GM23248 (cell line): ENCODE data around the gene TBRG4. TPM values are rescaled to one million over a fixed set of nuclear protein-coding genes. Genes with fewer than 3 reads are reported as not detected.

Experiments used
- DNase-seq: peaks from one replicate; pipeline ENCODE4 v3.0.0-alpha.2; 2015
- H2AFZ ChIP-seq: fragments of 200-600 bp; sonication (generic); 2 replicates; pipeline ENCODE4 v1.6.1; 2016; ENCODE audit warnings: antibody characterized with exemption
- H3F3A ChIP-seq: fragments of 200-600 bp; sonication (generic); 2 replicates; pipeline ENCODE4 v1.6.1; 2016; ENCODE audit warnings: mild to moderate bottlenecking, antibody characterized with exemption, mixed run types; ENCODE audit not compliant: insufficient read depth
- H3K27ac ChIP-seq: fragments of 200-600 bp; sonication (generic); 2 replicates; pipeline ENCODE4 v1.5.1; 2016; ENCODE audit warnings: mild to moderate bottlenecking
- H3K27me3 ChIP-seq: fragments of 200-600 bp; sonication (generic); replicated peaks from 2 replicates; pipeline ENCODE4 v1.6.1; 2016; ENCODE audit warnings: mild to moderate bottlenecking; ENCODE audit not compliant: insufficient read depth
- H3K36me3 ChIP-seq: fragments of 200-600 bp; sonication (generic); 2 replicates; pipeline ENCODE4 v1.6.1; 2016; ENCODE audit warnings: low read depth, mild to moderate bottlenecking
- H3K4me1 ChIP-seq: fragments of 200-600 bp; sonication (generic); 2 replicates; pipeline ENCODE4 v1.6.1; 2016; ENCODE audit warnings: mild to moderate bottlenecking; ENCODE audit not compliant: insufficient read depth
- H3K4me2 ChIP-seq: fragments of 200-600 bp; sonication (generic); one replicate; pipeline ENCODE4 v1.6.1; 2016; ENCODE audit warnings: mild to moderate bottlenecking; ENCODE audit not compliant: unreplicated experiment
- H3K4me3 ChIP-seq: fragments of 200-600 bp; sonication (generic); 2 replicates; pipeline ENCODE4 v1.5.1; 2016; ENCODE audit warnings: mild to moderate bottlenecking
- H3K79me2 ChIP-seq: fragments of 200-600 bp; sonication (generic); 2 replicates; pipeline ENCODE4 v1.6.1; 2016; ENCODE audit warnings: mild to moderate bottlenecking; ENCODE audit not compliant: insufficient read depth
- H3K9ac ChIP-seq: fragments of 200-600 bp; sonication (generic); 2 replicates; pipeline ENCODE4 v1.6.1; 2016; ENCODE audit warnings: mild to moderate bottlenecking
- H3K9me2 ChIP-seq: fragments of 200-600 bp; sonication (generic); 2 replicates; pipeline ENCODE4 v1.6.1; 2016; ENCODE audit warnings: mixed run types, mild to moderate bottlenecking, moderate library complexity; ENCODE audit not compliant: insufficient read depth
- H3K9me3 ChIP-seq: fragments of 200-600 bp; sonication (generic); one replicate; pipeline ENCODE4 v1.6.1; 2017; ENCODE audit warnings: low read depth
- H4K20me1 ChIP-seq: fragments of 200-600 bp; sonication (generic); 2 replicates; pipeline ENCODE4 v1.6.0; 2016; ENCODE audit not compliant: insufficient read depth
- EZH2 ChIP-seq: fragments of 200-600 bp; sonication (generic); IDR thresholded peaks from 2 replicates; pipeline ENCODE4 v1.6.1; 2018; ENCODE audit warnings: antibody characterized with exemption, mild to moderate bottlenecking; ENCODE audit not compliant: insufficient read depth, poor library complexity, severe bottlenecking
- EZH2phosphoT487 ChIP-seq: fragments of 200-600 bp; sonication (generic); IDR thresholded peaks from 2 replicates; pipeline ENCODE4 v1.6.1; 2018; ENCODE audit warnings: antibody characterized with exemption, moderate library complexity, mild to moderate bottlenecking, low read depth; ENCODE audit not compliant: insufficient read depth
- WGBS, 2 experiments: methylation state at CpG; one replicate each; pipeline ENCODE4 v1.1.6; 2015 to 2017; ENCODE audit warnings: low lambda C conversion rate in 2 of 2, low coverage in 1 of 2; ENCODE audit errors: missing lambda C conversion rate in 2 of 2; 5-methylcytosine and 5-hydroxymethylcytosine counted together
- in situ Hi-C: fragments of 300-500 bp; cut with MboI; formaldehyde crosslinking; loops from 2 replicates; pipeline ENCODE4 v1.15.0; 2020
- polyA plus RNA-seq: library from polyadenylated mRNA; unstranded; fragments of >200 nt; fragmentation: Nextera tagmentation; extraction: Ambion mirVana; gene quantifications from 2 replicates; pipeline ENCODE4 v1.2.1, GENCODE V29; 2016
- total RNA-seq: library from RNA; depleted of rRNA; stranded (reverse); fragments of >200 nt; shearing (Covaris generic); gene quantifications from 2 replicates; pipeline ENCODE4 v1.2.3, GENCODE V29; 2014

TBRG4 gene
- total and polyA plus RNA-seq, 2 experiments from 2014 or later, result 55.8 to 62.7 TPM

DNA sequence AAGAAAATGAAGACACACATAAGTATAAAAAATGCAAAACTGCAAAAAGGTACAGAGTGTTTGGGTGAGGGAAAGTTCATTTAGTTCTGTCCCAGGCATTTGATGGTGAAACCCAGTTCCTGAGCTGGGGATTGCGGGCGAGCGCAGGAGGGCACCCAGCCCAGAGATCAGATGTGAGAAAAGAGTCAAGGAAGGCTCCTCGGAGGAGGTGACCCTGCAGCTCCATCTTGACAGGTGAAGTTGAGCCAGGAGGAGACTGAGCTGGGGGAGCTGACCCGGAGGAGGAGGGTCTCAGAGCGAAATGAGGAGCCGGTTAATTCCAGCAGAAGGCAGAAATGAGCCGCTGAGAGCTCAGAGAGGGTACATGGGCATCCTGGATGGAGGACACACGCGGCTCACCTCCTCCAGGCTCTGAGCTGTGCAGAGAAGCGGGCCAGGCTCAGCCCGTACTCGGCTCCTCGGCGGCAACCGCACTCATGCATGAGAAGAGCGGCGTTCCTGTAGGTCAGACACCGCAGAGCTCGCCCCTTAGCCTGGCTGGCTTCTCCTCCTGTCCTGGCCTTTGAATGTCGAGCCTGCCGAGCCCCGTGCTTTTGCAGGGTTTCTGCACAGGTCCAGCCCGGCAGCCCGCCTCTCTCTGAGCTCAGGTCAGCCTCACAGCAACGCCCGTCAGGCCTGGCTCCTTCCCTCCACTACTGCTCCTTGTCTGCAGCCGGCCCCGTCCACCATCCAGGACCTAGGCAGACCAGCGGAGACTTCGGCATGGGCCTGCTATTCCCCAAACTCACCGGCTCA, 36.6 kb upstream of the TBRG4 start:
- H3F3A ChIP-seq, result peaks cover 7% of the 10 kb centered on the region
- H3K27ac ChIP-seq, result no peak overlapping the region
- H3K9ac ChIP-seq, result no peak overlapping the region
- no peaks in the 10 kb centered on the region for H4K20me1 ChIP-seq
- H3K9me2 ChIP-seq, result no peaks in the 10 kb centered on the region
- in situ Hi-C loops, result loop anchor here (25.0 kb wide), 1 partner anchor 286 kb away; no protein-coding TSS in a partner anchor
- H3K79me2 ChIP-seq, result no peaks in the 10 kb centered on the region
- 47% methylated on average over 32 of the region's 32 CpGs for WGBS, 2 experiments
- TF ChIP-seq EZH2 (no peak), EZH2phosphoT487 (no peak)
- peaks cover 23% of the 10 kb centered on the region; the same call in 1 of the 2 replicates for H3K27me3 ChIP-seq
- no peaks in the 10 kb centered on the region for H3K36me3 ChIP-seq
- H3K9me3 ChIP-seq, result no peaks in the 10 kb centered on the region
- no peak for DNase-seq
- H2AFZ ChIP-seq, result no peak overlapping the region
- H3K4me3 ChIP-seq, result no peak overlapping the region
- H3K4me1 ChIP-seq, result peaks cover 10% of the 10 kb centered on the region
- no peak overlapping the region for H3K4me2 ChIP-seq

- in situ Hi-C loops, result loop anchor here (25.0 kb wide), 1 partner anchor 284 kb away; no protein-coding TSS in a partner anchor
- no peak overlapping the region for H2AFZ ChIP-seq
- H3K36me3 ChIP-seq, result no peaks in the 10 kb centered on the region
- H3K27ac ChIP-seq, result no peak overlapping the region
- H3K4me3 ChIP-seq, result no peak overlapping the region
- no peak overlapping the region for H3K4me2 ChIP-seq
- H3K9me3 ChIP-seq, result no peaks in the 10 kb centered on the region
- no peaks in the 10 kb centered on the region for H4K20me1 ChIP-seq
- peaks cover 23% of the 10 kb centered on the region; the same call in 1 of the 2 replicates for H3K27me3 ChIP-seq
- no peaks in the 10 kb centered on the region for H3K9me2 ChIP-seq
- H3K4me1 ChIP-seq, result peaks cover 10% of the 10 kb centered on the region
- H3K9ac ChIP-seq, result no peak overlapping the region
- TF ChIP-seq EZH2phosphoT487 (no peak), EZH2 (no peak)
- peaks cover 7% of the 10 kb centered on the region for H3F3A ChIP-seq
- no peaks in the 10 kb centered on the region for H3K79me2 ChIP-seq
- WGBS, 2 experiments, result 60 to 63% methylated on average over 19 of the region's 19 CpGs
- no peak for DNase-seq
Observed at GRCh38 chr7:45146531-45147379, 35.3 kb upstream of the TBRG4 start.

GRCh38 chr7:45145881-45146280, 34.4 kb upstream of the TBRG4 start:
- no peaks in the 10 kb centered on the region for H3K9me3 ChIP-seq
- in situ Hi-C loops, result loop anchor here (25.0 kb wide), 1 partner anchor 284 kb away; no protein-coding TSS in a partner anchor
- H3K36me3 ChIP-seq, result no peaks in the 10 kb centered on the region
- no peak overlapping the region for H2AFZ ChIP-seq
- no peak for DNase-seq
- no peak overlapping the region for H3K27ac ChIP-seq
- H3K4me1 ChIP-seq, result peaks cover 10% of the 10 kb centered on the region
- no peaks in the 10 kb centered on the region for H3K9me2 ChIP-seq
- 52 to 56% methylated on average over 7 of the region's 7 CpGs for WGBS, 2 experiments
- peaks cover 18% of the 10 kb centered on the region; the same call in 1 of the 2 replicates for H3K27me3 ChIP-seq
- H3K4me3 ChIP-seq, result no peak overlapping the region
- no peaks in the 10 kb centered on the region for H3K79me2 ChIP-seq
- peaks cover 7% of the 10 kb centered on the region for H3F3A ChIP-seq
- TF ChIP-seq EZH2phosphoT487 (no peak), EZH2 (no peak)
- no peaks in the 10 kb centered on the region for H4K20me1 ChIP-seq
- no peak overlapping the region for H3K9ac ChIP-seq
- no peak overlapping the region for H3K4me2 ChIP-seq

GRCh38 chr7:45143616-45144015, 32.1 kb upstream of the TBRG4 start:
- Histone ChIP-seq H3K27ac (no peak overlapping the region), H3K9me2 (no peaks in the 10 kb centered on the region), H3K27me3 (peaks cover 5% of the 10 kb centered on the region; the same call in 1 of the 2 replicates), H3K79me2 (no peaks in the 10 kb centered on the region), H3K9me3 (no peaks in the 10 kb centered on the region), H3K9ac (no peak overlapping the region), H3F3A (peaks cover 7% of the 10 kb centered on the region), H2AFZ (no peak overlapping the region), H3K4me1 (peaks cover 10% of the 10 kb centered on the region), H3K4me2 (no peak overlapping the region), H3K36me3 (no peaks in the 10 kb centered on the region), H4K20me1 (no peaks in the 10 kb centered on the region), H3K4me3 (no peak overlapping the region)
- in situ Hi-C loops, result loop anchor here (25.0 kb wide), 1 partner anchor 281 kb away; no protein-coding TSS in a partner anchor
- 39 to 41% methylated on average over 4 of the region's 4 CpGs for WGBS, 2 experiments
- DNase-seq, result peak; percentile 88
- TF ChIP-seq EZH2phosphoT487 (no peak), EZH2 (no peak)
